Endothelial cell of umbilical vein (primary cell): ENCODE results near the gene UPF3A. TPM values are rescaled to one million over a fixed set of nuclear protein-coding genes. Genes with fewer than 3 reads are reported as not detected.

ENCODE experiments used
- Bru-seq: library from RNA; stranded (reverse); fragments of 400-500 nt; gene quantifications from one replicate; lab custom pipeline; 2021; lab: Mats Ljungman, UMichigan
- BruChase-seq, 2 experiments: library from RNA; stranded (reverse); fragments of 400-500 nt; gene quantifications; one replicate each; lab custom pipeline; 2021; lab: Mats Ljungman, UMichigan
- BruUV-seq: library from RNA; stranded (reverse); fragments of 400-500 nt; replicated peaks from 2 replicates; lab custom pipeline; 2021; lab: Mats Ljungman, UMichigan
- CTCF ChIA-PET: fragments of 300-600, 350-600 bp; sonication (Branson Sonifier 250); formaldehyde crosslinking; loops from one replicate; lab custom pipeline; 2021; ENCODE audit warnings: antibody characterized with exemption, inconsistent platforms; lab: Charles Lee
- POLR2A ChIA-PET: fragments of 300-600, 350-600 bp; sonication (Branson Sonifier 250); formaldehyde crosslinking; loops from one replicate; lab custom pipeline; 2021; ENCODE audit warnings: antibody characterized with exemption, inconsistent platforms; lab: Charles Lee
- DNase-seq: peaks from one replicate; pipeline ENCODE4 v3.0.0-alpha.2; 2011; ENCODE audit warnings: low read depth, low spot score
- FAIRE-seq: peaks from 2 replicates; lab custom pipeline; 2011; peaks lifted over from hg19 to GRCh38; lab: Jason Lieb, UNC
- H2AFZ ChIP-seq: 2 replicates; pipeline ENCODE4 v1.6.0; 2012; ENCODE audit warnings: low read depth, low read length, control low read depth, inconsistent platforms
- H3K27ac ChIP-seq: 2 replicates; pipeline ENCODE4 v1.5.1; 2011; ENCODE audit warnings: low read depth, mild to moderate bottlenecking, control low read depth, low read length, moderate library complexity; ENCODE audit not compliant: insufficient read depth
- H3K27me3 ChIP-seq, 2 experiments: 2 replicates each; pipeline versions ENCODE4 v1.6.0 to v1.6.1; 2011; ENCODE audit warnings: low read length in 2 of 2, mixed read lengths in 1 of 2; ENCODE audit not compliant: control insufficient read depth in 2 of 2, insufficient read depth in 2 of 2
- H3K36me3 ChIP-seq, 2 experiments: 2 replicates in 1 of 2; 3 replicates in 1 of 2; pipeline ENCODE4 v1.5.1; 2011; ENCODE audit warnings: low read length in 2 of 2, mild to moderate bottlenecking in 1 of 2, moderate library complexity in 1 of 2; ENCODE audit not compliant: control insufficient read depth in 2 of 2, insufficient read depth in 2 of 2; ENCODE audit errors: extremely low read depth in 1 of 2
- H3K4me1 ChIP-seq: 3 replicates; pipeline ENCODE4 v1.5.1; 2011; ENCODE audit warnings: mild to moderate bottlenecking, low read length; ENCODE audit not compliant: control insufficient read depth, insufficient read depth; ENCODE audit errors: extremely low read depth
- H3K4me2 ChIP-seq: 2 replicates; pipeline ENCODE4 v1.6.1; 2011; ENCODE audit warnings: low read length, control low read depth, mixed read lengths; ENCODE audit not compliant: insufficient read depth
- H3K4me3 ChIP-seq, 3 experiments: fragments of 200-600 bp in 1 of 3; sonication (generic), shearing (Covaris generic) in 1 of 3; replicated peaks in 1 of 3; 2 replicates each; pipeline ENCODE4 v1.5.1; 2011 to 2016; ENCODE audit warnings: control low read depth in 3 of 3, low read length in 3 of 3, mild to moderate bottlenecking in 2 of 3, inconsistent platforms in 1 of 3, low read depth in 1 of 3, moderate library complexity in 1 of 3; ENCODE audit not compliant: insufficient read depth in 1 of 3
- H3K79me2 ChIP-seq: 2 replicates; pipeline ENCODE4 v1.6.0; 2012; ENCODE audit warnings: low read length, inconsistent platforms; ENCODE audit not compliant: control insufficient read depth, insufficient read depth
- H3K9ac ChIP-seq: replicated peaks from 2 replicates; pipeline ENCODE3; 2011; ENCODE audit warnings: low read length, control low read depth; ENCODE audit not compliant: insufficient read depth; ENCODE audit errors: extremely low read depth
- H3K9me1 ChIP-seq: replicated peaks from 3 replicates; pipeline ENCODE4 v1.6.0; 2011; ENCODE audit warnings: mild to moderate bottlenecking, low read length; ENCODE audit not compliant: control insufficient read depth, insufficient read depth; ENCODE audit errors: extremely low read depth
- H3K9me3 ChIP-seq: replicated peaks from 2 replicates; pipeline ENCODE4 v1.5.1; 2012; ENCODE audit warnings: low read length, inconsistent platforms; ENCODE audit not compliant: control insufficient read depth, insufficient read depth
- H4K20me1 ChIP-seq: replicated peaks from 2 replicates; pipeline ENCODE3; 2011; ENCODE audit warnings: mild to moderate bottlenecking, low read length; ENCODE audit not compliant: control insufficient read depth, insufficient read depth; ENCODE audit errors: extremely low read depth
- EZH2 ChIP-seq: IDR thresholded peaks from 2 replicates; pipeline ENCODE4 v1.6.1; 2012; ENCODE audit warnings: borderline replicate concordance, low read depth, mild to moderate bottlenecking, moderate library complexity, low read length, inconsistent platforms; ENCODE audit not compliant: severe bottlenecking
- MYC ChIP-seq: IDR thresholded peaks from one replicate; pipeline ENCODE4 v1.6.1; 2011; ENCODE audit warnings: mild to moderate bottlenecking, low read depth, low read length
- POLR2A ChIP-seq: IDR thresholded peaks from 2 replicates; pipeline ENCODE4 v1.6.1; 2012; ENCODE audit warnings: low read depth, mild to moderate bottlenecking, control low read depth, low read length
- POLR2AphosphoS5 ChIP-seq: IDR thresholded peaks from 2 replicates; pipeline ENCODE4 v1.6.1; 2012; ENCODE audit warnings: low read depth, mild to moderate bottlenecking, control low read depth, low read length, moderate library complexity; ENCODE audit not compliant: insufficient read depth
- dilution Hi-C: fragments of 300-500 bp; cut with MboI; formaldehyde crosslinking; loops from one replicate; pipeline ENCODE4 v1.15.0; 2019; ENCODE audit warnings: low sequenced_read_pairs; ENCODE audit not compliant: extremely low pct_ligation_motif_present
- intact Hi-C: fragments of 100-400 bp; cut with micrococcal nuclease; formaldehyde crosslinking; loops from one replicate; pipeline ENCODE4 v1.10.0; 2022
- long read RNA-seq: library from polyadenylated mRNA; stranded (forward); transcript quantifications from one replicate; pipeline ENCODE4 v2.0.0, GENCODE V29; 2021
- polyA minus RNA-seq, 3 experiments: library from RNA; depleted of rRNA, polyadenylated mRNA; stranded (reverse); fragments of >200 nt; gene quantifications; 1 replicate in 1 of 3; 2 replicates in 2 of 3; pipeline ENCODE4 v1.2.3, GENCODE V29; 2011
- polyA plus RNA-seq, 4 experiments: library from polyadenylated mRNA; depleted of rRNA in 3 of 4; stranded (reverse) in 3 of 4; unstranded in 1 of 4; fragments of >200 nt; gene quantifications; 2 replicates each; pipeline versions ENCODE4 v1.2.1 to v1.2.3, GENCODE V29; 2011 to 2012; ENCODE audit warnings: missing spikeins in 1 of 4
- total RNA-seq: library from RNA; stranded (reverse); gene quantifications from 2 replicates; pipeline ENCODE4 v1.2.3, GENCODE V29; 2021
- TF ChIP-seq, protein P1 (sequence below): IDR thresholded peaks from 2 replicates; pipeline ENCODE4 v1.6.1; 2011; ENCODE audit not compliant: insufficient read depth, insufficient read length

Gene UPF3A, protein sequence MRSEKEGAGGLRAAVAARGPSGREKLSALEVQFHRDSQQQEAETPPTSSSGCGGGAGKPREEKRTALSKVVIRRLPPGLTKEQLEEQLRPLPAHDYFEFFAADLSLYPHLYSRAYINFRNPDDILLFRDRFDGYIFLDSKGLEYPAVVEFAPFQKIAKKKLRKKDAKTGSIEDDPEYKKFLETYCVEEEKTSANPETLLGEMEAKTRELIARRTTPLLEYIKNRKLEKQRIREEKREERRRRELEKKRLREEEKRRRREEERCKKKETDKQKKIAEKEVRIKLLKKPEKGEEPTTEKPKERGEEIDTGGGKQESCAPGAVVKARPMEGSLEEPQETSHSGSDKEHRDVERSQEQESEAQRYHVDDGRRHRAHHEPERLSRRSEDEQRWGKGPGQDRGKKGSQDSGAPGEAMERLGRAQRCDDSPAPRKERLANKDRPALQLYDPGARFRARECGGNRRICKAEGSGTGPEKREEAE
- total RNA-seq (74.4 and 75.4 TPM in 2 replicates), polyA plus RNA-seq (35.2 and 37.2 TPM in 2 replicates), polyA minus RNA-seq (21.2 and 26.4 TPM in 2 replicates), Bru-seq, nascent RNA (percentile 85 among the genes with signal in this experiment), BruChase-seq, experiment 1, labeled RNA remaining after a 6-hour chase (percentile 94 among the genes with signal in this experiment), BruChase-seq, experiment 2, labeled RNA remaining after a 2-hour chase (percentile 95 among the genes with signal in this experiment)
- polyA plus RNA-seq (2011; cell fraction: cytosol; rRNA removed) = 38.7 and 39.2 TPM in 2 replicates
- 111 and 145 TPM in 2 replicates for polyA plus RNA-seq (2011; cell fraction: nucleus; rRNA removed)
- polyA plus RNA-seq (2012) = 49.3 and 52.6 TPM in 2 replicates
- 19.4 TPM for polyA minus RNA-seq (2011; cell fraction: cytosol; rRNA and poly(A)+ RNA removed)
- polyA minus RNA-seq (2011; cell fraction: nucleus; rRNA and poly(A)+ RNA removed) = 32.5 and 34.1 TPM in 2 replicates
- long read RNA-seq, transcript UPF3A-202 (10 exons, 2,387 nt) = major isoform, 14 of 185 reads
- long read RNA-seq, transcript UPF3A-201 (9 exons, 2,235 nt) = minor isoform, 12 of 185 reads
- long read RNA-seq, transcript UPF3A-209 (2 exons, 494 nt) = minor isoform, 10 of 185 reads
- long read RNA-seq, partial matches to known transcripts = 101 of 185 reads
- long read RNA-seq, other reads (novel, unspliced or antisense) = 44 of 185 reads

DNA sequence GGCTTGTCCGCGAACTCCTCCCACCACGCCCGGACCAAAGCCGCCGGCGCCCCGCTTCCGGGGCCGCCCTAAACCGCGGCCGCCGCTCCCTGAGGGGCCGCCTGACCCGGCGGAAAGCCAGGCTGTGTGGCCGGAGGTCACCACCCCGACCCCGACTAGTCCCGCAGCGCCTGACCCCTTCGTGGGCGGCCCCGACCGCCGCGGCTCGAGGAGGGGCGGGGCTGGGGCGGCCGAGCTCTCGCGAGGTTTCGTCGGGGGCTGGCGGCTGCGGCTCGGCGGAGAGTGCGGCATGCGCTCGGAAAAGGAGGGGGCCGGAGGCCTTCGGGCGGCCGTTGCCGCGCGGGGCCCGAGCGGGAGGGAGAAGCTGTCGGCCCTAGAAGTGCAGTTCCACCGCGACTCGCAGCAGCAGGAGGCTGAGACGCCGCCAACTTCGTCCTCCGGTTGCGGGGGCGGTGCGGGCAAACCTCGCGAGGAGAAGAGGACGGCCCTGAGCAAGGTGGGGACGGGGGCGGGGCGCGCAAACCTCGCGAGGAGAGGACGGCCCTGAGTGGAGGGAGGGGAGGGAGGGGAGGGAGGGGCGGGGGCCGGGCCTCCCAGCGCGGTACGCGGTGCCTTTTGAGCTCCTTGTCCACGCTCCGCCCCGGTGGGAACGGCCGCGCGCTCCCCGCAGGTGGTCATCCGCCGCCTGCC is at the start of gene UPF3A:
UPF3A (plus strand) TSS at position 251 of the 690 bp plus-strand sequence; CDS start at position 290, 39 bp downstream.
- Histone ChIP-seq H4K20me1 (no peaks in the 10 kb centered on the region), H3K9me1 (no peaks in the 10 kb centered on the region), H3K4me2 (peak within 1 kb of the TSS; percentile 96), H3K27ac (peak within 1 kb of the TSS; percentile 89), H3K9me3 (no peaks in the 10 kb centered on the region), H3K36me3 (peaks cover 0 to 3% of the 10 kb centered on the region in 2 experiments), H3K79me2 (peaks cover 27% of the 10 kb centered on the region), H3K27me3 (no peaks in the 10 kb centered on the region), H3K9ac (peak within 1 kb of the TSS; percentile 93), H2AFZ (peak within 1 kb of the TSS; percentile 99), H3K4me3 (peak within 1 kb of the TSS; percentile 63 to 84 (median 79)), H3K4me1 (peaks cover 9% of the 10 kb centered on the region)
- BruUV-seq = no TSS peak
- TF ChIP-seq MYC (no peak), POLR2A (peak; percentile 66), POLR2AphosphoS5 (peak; percentile 77), EZH2 (no peak)
- TF ChIP-seq, protein P1, sequence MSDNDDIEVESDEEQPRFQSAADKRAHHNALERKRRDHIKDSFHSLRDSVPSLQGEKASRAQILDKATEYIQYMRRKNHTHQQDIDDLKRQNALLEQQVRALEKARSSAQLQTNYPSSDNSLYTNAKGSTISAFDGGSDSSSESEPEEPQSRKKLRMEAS = no peak
- dilution Hi-C loops (no loop called here), intact Hi-C loops (loop anchor here (1.0 kb wide), 1 partner anchor 33 kb away; the partner anchor contains the start of gene CHAMP1)
- DNase-seq (peak; percentile 89), FAIRE-seq (peak; percentile 63)
- POLR2A ChIA-PET = no interaction called here
- CTCF ChIA-PET = interaction anchor here (1.0 kb wide), 2 partner anchors 55 to 60 kb away, joined by 3 to 4 read pairs; no protein-coding TSS in a partner anchor
